ENCODE measurements around the gene SOCS6.

The SOCS6 gene

GRCh38 chr18:70288171-70288850 is 534 bp upstream of the SOCS6 start:
- DNase-seq (ENCODE audit: low read depth) = peak; percentile 33
- H3K4me3 ChIP-seq (ENCODE audit: control insufficient read depth, low read depth, low read length) = peak overlapping the region; percentile 58
- TF ChIP-seq CTCF (conservative IDR thresholded peaks at IDR 0.05; ENCODE audit: control insufficient read depth, insufficient read depth, low read depth, low read length) = no peak

- H3K4me3 ChIP-seq (ENCODE audit: control insufficient read depth, low read depth, low read length) = peak overlapping the region; percentile 72
- no peak for DNase-seq (ENCODE audit: low read depth)
- no peak for TF ChIP-seq CTCF (conservative IDR thresholded peaks at IDR 0.05; ENCODE audit: control insufficient read depth, insufficient read depth, low read depth, low read length)
Observed at GRCh38 chr18:70289351-70290312, 787 bp downstream of the SOCS6 start.

- no peak for DNase-seq (ENCODE audit: low read depth)
- H3K4me3 ChIP-seq (ENCODE audit: control insufficient read depth, low read depth, low read length) = peak overlapping the region; percentile 72
- TF ChIP-seq CTCF (conservative IDR thresholded peaks at IDR 0.05; ENCODE audit: control insufficient read depth, insufficient read depth, low read depth, low read length) = no peak
Observed at GRCh38 chr18:70290482-70291294, 1.8 kb downstream of the SOCS6 start.

GRCh38 chr18:70291295-70291574 is 2.4 kb downstream of the SOCS6 start:
- no peak for TF ChIP-seq CTCF (conservative IDR thresholded peaks at IDR 0.05; ENCODE audit: control insufficient read depth, insufficient read depth, low read depth, low read length)
- no peak overlapping the region for H3K4me3 ChIP-seq (ENCODE audit: control insufficient read depth, low read depth, low read length)
- DNase-seq (ENCODE audit: low read depth) = no peak

- H3K4me3 ChIP-seq (ENCODE audit: control insufficient read depth, low read depth, low read length) = no peak overlapping the region
- TF ChIP-seq CTCF (conservative IDR thresholded peaks at IDR 0.05; ENCODE audit: control insufficient read depth, insufficient read depth, low read depth, low read length) = no peak
- DNase-seq (ENCODE audit: low read depth) = no peak
Observed at GRCh38 chr18:70292628-70293027, 3.8 kb downstream of the SOCS6 start.

GRCh38 chr18:70293166-70293565 is 4.3 kb downstream of the SOCS6 start:
- no peak overlapping the region for H3K4me3 ChIP-seq (ENCODE audit: control insufficient read depth, low read depth, low read length)
- no peak for DNase-seq (ENCODE audit: low read depth)
- no peak for TF ChIP-seq CTCF (conservative IDR thresholded peaks at IDR 0.05; ENCODE audit: control insufficient read depth, insufficient read depth, low read depth, low read length)

All from fibroblast of mammary gland (primary cell).